Measurements from ENCODE around the gene CCNI2. TPM values are rescaled to one million over a fixed set of nuclear protein-coding genes. Genes with fewer than 3 reads are reported as not detected.
A peak's percentile ranks its signal among the peaks of the same experiment; 100 is the strongest.

Gene CCNI2
- total and polyA plus RNA-seq, 7 experiments from 2014 or later: 2.4 to 44.9 (median 5.0) TPM

- Mint-ChIP-seq H3K27ac (no peak overlapping the region), H3K36me3 (peaks cover 0 to 1% (median 0%) of the 10 kb centered on the region in 5 donors), H3K4me3 (no peak overlapping the region), H3K4me1 (peaks cover 0 to 7% (median 0%) of the 10 kb centered on the region in 7 donors), H3K27me3 (no peaks in the 10 kb centered on the region), H3K9me3 (no peaks in the 10 kb centered on the region)
- ChIA-PET POLR2A (no interaction called here), CTCF (interaction anchor here (0.6 to 1.0 kb wide), 2 partner anchors 10 to 37 kb away, joined by 3 read pairs; no protein-coding TSS in a partner anchor)
- Histone ChIP-seq H3K4me3 (ENCODE audit: low read length) (no peak overlapping the region), H3K36me3 (ENCODE audit: control insufficient read depth in 2 of 3, insufficient read depth in 3 of 3, low read length in 3 of 3) (no peaks in the 10 kb centered on the region), H3K27ac (ENCODE audit: low read depth, low read length) (no peak overlapping the region), H3K27me3 (ENCODE audit: control insufficient read depth in 2 of 2, insufficient read depth in 2 of 2, low read length in 2 of 2) (no peaks in the 10 kb centered on the region), H3K9me3 (ENCODE audit: control insufficient read depth in 2 of 3, low read length in 3 of 3) (no peaks in the 10 kb centered on the region), H3K4me1 (ENCODE audit: control insufficient read depth in 2 of 2, insufficient read depth in 2 of 2, low read length in 2 of 2) (no peaks in the 10 kb centered on the region)
- DNase-seq (no peak), ATAC-seq (no peak)
- intact Hi-C loops (cut with micrococcal nuclease): no loop called here
Measured at GRCh38 chr5:132767150-132767549, 19.9 kb downstream of the CCNI2 start.

- H3K27me3 Mint-ChIP-seq: peaks cover 0 to 6% (median 0%) of the 10 kb centered on the region in 5 donors
- ChIA-PET POLR2A (no interaction called here), CTCF (no interaction called here)
- H3K4me3 Mint-ChIP-seq: no peak overlapping the region
- peaks cover 0 to 4% (median 0%) of the 10 kb centered on the region in 7 donors for H3K4me1 Mint-ChIP-seq
- H3K4me1 ChIP-seq (ENCODE audit: control insufficient read depth in 2 of 2, insufficient read depth in 2 of 2, low read length in 2 of 2): no peaks in the 10 kb centered on the region
- no peak overlapping the region for H3K27ac ChIP-seq (ENCODE audit: low read depth, low read length)
- H3K36me3 ChIP-seq (ENCODE audit: control insufficient read depth in 2 of 3, insufficient read depth in 3 of 3, low read length in 3 of 3): no peaks in the 10 kb centered on the region
- H3K9me3 Mint-ChIP-seq: no peaks in the 10 kb centered on the region
- no peak overlapping the region for H3K4me3 ChIP-seq (ENCODE audit: low read length)
- ATAC-seq (no peak), DNase-seq (no peak)
- intact Hi-C loops (cut with micrococcal nuclease): no loop called here
- H3K27ac Mint-ChIP-seq: no peak overlapping the region
- no peaks in the 10 kb centered on the region for H3K27me3 ChIP-seq (ENCODE audit: control insufficient read depth in 2 of 2, insufficient read depth in 2 of 2, low read length in 2 of 2)
- peaks cover 0 to 1% (median 0%) of the 10 kb centered on the region in 5 donors for H3K36me3 Mint-ChIP-seq
- H3K9me3 ChIP-seq (ENCODE audit: control insufficient read depth in 2 of 3, low read length in 3 of 3): no peaks in the 10 kb centered on the region
Measured at GRCh38 chr5:132768485-132768868, 21.3 kb downstream of the CCNI2 start.

GRCh38 chr5:132770476-132771159, 23.4 kb downstream of the CCNI2 start:
- DNase-seq: no peak
- Mint-ChIP-seq H3K27ac (no peak overlapping the region), H3K27me3 (peaks cover 0 to 13% (median 7%) of the 10 kb centered on the region in 5 donors), H3K9me3 (no peaks in the 10 kb centered on the region), H3K4me1 (peaks cover 0 to 5% (median 4%) of the 10 kb centered on the region in 7 donors), H3K4me3 (no peak overlapping the region), H3K36me3 (no peaks in the 10 kb centered on the region)
- intact Hi-C loops (cut with micrococcal nuclease): no loop called here
- Histone ChIP-seq H3K4me3 (ENCODE audit: low read length) (no peak overlapping the region), H3K4me1 (ENCODE audit: control insufficient read depth in 2 of 2, insufficient read depth in 2 of 2, low read length in 2 of 2) (no peaks in the 10 kb centered on the region), H3K36me3 (ENCODE audit: control insufficient read depth in 2 of 3, insufficient read depth in 3 of 3, low read length in 3 of 3) (no peaks in the 10 kb centered on the region), H3K27me3 (ENCODE audit: control insufficient read depth in 2 of 2, insufficient read depth in 2 of 2, low read length in 2 of 2) (no peaks in the 10 kb centered on the region), H3K27ac (ENCODE audit: low read depth, low read length) (no peak overlapping the region), H3K9me3 (ENCODE audit: control insufficient read depth in 2 of 3, low read length in 3 of 3) (no peaks in the 10 kb centered on the region)
- ChIA-PET CTCF (no interaction called here), POLR2A (no interaction called here)
- ATAC-seq: no peak

GRCh38 chr5:132771503-132771998, 24.3 kb downstream of the CCNI2 start:
- Mint-ChIP-seq H3K36me3 (no peaks in the 10 kb centered on the region), H3K27ac (no peak overlapping the region), H3K27me3 (peaks cover 0 to 20% (median 7%) of the 10 kb centered on the region in 5 donors), H3K9me3 (no peaks in the 10 kb centered on the region), H3K4me3 (no peak overlapping the region), H3K4me1 (peaks cover 0 to 11% (median 5%) of the 10 kb centered on the region in 7 donors)
- intact Hi-C loops (cut with micrococcal nuclease): no loop called here
- Histone ChIP-seq H3K27me3 (ENCODE audit: control insufficient read depth in 2 of 2, insufficient read depth in 2 of 2, low read length in 2 of 2) (no peaks in the 10 kb centered on the region), H3K4me1 (ENCODE audit: control insufficient read depth in 2 of 2, insufficient read depth in 2 of 2, low read length in 2 of 2) (peaks cover 0 to 7% of the 10 kb centered on the region in 2 donors), H3K36me3 (ENCODE audit: control insufficient read depth in 2 of 3, insufficient read depth in 3 of 3, low read length in 3 of 3) (no peaks in the 10 kb centered on the region), H3K27ac (ENCODE audit: low read depth, low read length) (no peak overlapping the region), H3K9me3 (ENCODE audit: control insufficient read depth in 2 of 3, low read length in 3 of 3) (no peaks in the 10 kb centered on the region), H3K4me3 (ENCODE audit: low read length) (no peak overlapping the region)
- CTCF ChIA-PET: no interaction called here
- DNase-seq (no peak), ATAC-seq (no peak)
- POLR2A ChIA-PET: no interaction called here

- CTCF ChIA-PET: no interaction called here
- ATAC-seq (no peak), DNase-seq (no peak)
- H3K4me3 ChIP-seq (ENCODE audit: low read length): no peak overlapping the region
- Mint-ChIP-seq H3K4me3 (no peak overlapping the region), H3K27me3 (peaks cover 0 to 20% (median 7%) of the 10 kb centered on the region in 5 donors), H3K4me1 (peaks cover 0 to 11% (median 3%) of the 10 kb centered on the region in 7 donors), H3K27ac (peak overlapping the region in 1 of 9 donors; percentile 46), H3K36me3 (no peaks in the 10 kb centered on the region), H3K9me3 (no peaks in the 10 kb centered on the region)
- intact Hi-C loops (cut with micrococcal nuclease): no loop called here
- POLR2A ChIA-PET: no interaction called here
- no peaks in the 10 kb centered on the region for H3K36me3 ChIP-seq (ENCODE audit: control insufficient read depth in 2 of 3, insufficient read depth in 3 of 3, low read length in 3 of 3)
- H3K27me3 ChIP-seq (ENCODE audit: control insufficient read depth in 2 of 2, insufficient read depth in 2 of 2, low read length in 2 of 2): peaks cover 0 to 1% of the 10 kb centered on the region in 2 donors
- no peaks in the 10 kb centered on the region for H3K9me3 ChIP-seq (ENCODE audit: control insufficient read depth in 2 of 3, low read length in 3 of 3)
- no peak overlapping the region for H3K27ac ChIP-seq (ENCODE audit: low read depth, low read length)
- H3K4me1 ChIP-seq (ENCODE audit: control insufficient read depth in 2 of 2, insufficient read depth in 2 of 2, low read length in 2 of 2): peaks cover under 1 to 9% of the 10 kb centered on the region in 2 donors
Measured at GRCh38 chr5:132772291-132773070, 25.3 kb downstream of the CCNI2 start.

- peaks cover 0 to 1% (median 0%) of the 10 kb centered on the region in 5 donors for H3K36me3 Mint-ChIP-seq
- CTCF ChIA-PET: no interaction called here
- no peaks in the 10 kb centered on the region for H3K9me3 ChIP-seq (ENCODE audit: control insufficient read depth in 2 of 3, low read length in 3 of 3)
Measured at GRCh38 chr5:132773114-132773513, 25.9 kb downstream of the CCNI2 start.

More at GRCh38 chr5:132773114-132773513, 25.9 kb downstream of the CCNI2 start:
- Histone ChIP-seq H3K27ac (ENCODE audit: low read depth, low read length) (no peak overlapping the region), H3K36me3 (ENCODE audit: control insufficient read depth in 2 of 3, insufficient read depth in 3 of 3, low read length in 3 of 3) (no peaks in the 10 kb centered on the region), H3K4me3 (ENCODE audit: low read length) (no peak overlapping the region), H3K27me3 (ENCODE audit: control insufficient read depth in 2 of 2, insufficient read depth in 2 of 2, low read length in 2 of 2) (peaks cover 0 to 8% of the 10 kb centered on the region in 2 donors), H3K4me1 (ENCODE audit: control insufficient read depth in 2 of 2, insufficient read depth in 2 of 2, low read length in 2 of 2) (peaks cover 7 to 15% of the 10 kb centered on the region in 2 donors)
- peaks cover 0 to 14% (median 7%) of the 10 kb centered on the region in 7 donors for H3K4me1 Mint-ChIP-seq
- POLR2A ChIA-PET: interaction anchor here (0.6 kb wide), 1 partner anchor 1248 kb away, joined by 3 read pairs; no protein-coding TSS in a partner anchor
- no peak for ATAC-seq
- no peak overlapping the region for H3K4me3 Mint-ChIP-seq
- no peak overlapping the region for H3K27ac Mint-ChIP-seq
- no peak for DNase-seq
- intact Hi-C loops (cut with micrococcal nuclease): no loop called here
- peaks cover 2 to 23% (median 11%) of the 10 kb centered on the region in 5 donors for H3K27me3 Mint-ChIP-seq
- H3K9me3 Mint-ChIP-seq: no peaks in the 10 kb centered on the region

Data from naive thymus-derived CD4-positive, alpha-beta T cell (primary cell).